Measurements from ENCODE around the gene GRIA4. TPM values are rescaled to one million over a fixed set of nuclear protein-coding genes. Genes with fewer than 3 reads are reported as not detected.
A peak's percentile ranks its signal among the peaks of the same experiment; 100 is the strongest.

GRIA4 gene
- total and polyA plus RNA-seq, 7 donors, result 0.03 to 0.17 (median 0.06) TPM; not detected in 4

GRCh38 chr11:105611572-105612441 is 1.9 kb downstream of the GRIA4 start:
- 13 to 21% (median 17%) methylated on average over 12 of the region's 12 CpGs for WGBS, 3 donors
- H3K27ac ChIP-seq, result no peak overlapping the region
- peaks cover 0 to 34% (median 4%) of the 10 kb centered on the region in 3 donors for H3K27me3 ChIP-seq (ENCODE audit: insufficient read depth in 3 of 3, low read length in 2 of 3)
- H3K4me3 ChIP-seq, result peak overlapping the region; percentile 58
- H3K36me3 ChIP-seq (ENCODE audit: insufficient read depth in 1 of 2, low read depth in 1 of 2), result no peaks in the 10 kb centered on the region
- no peaks in the 10 kb centered on the region for H3K4me1 ChIP-seq
- ATAC-seq (no peak), DNase-seq (no peak)
- TF ChIP-seq CTCF (IDR thresholded peaks at IDR 0.05), result no peak
- H3K9me3 ChIP-seq, result no peaks in the 10 kb centered on the region
- intact Hi-C loops (cut with DNase I), result no loop called here

- H3K27me3 ChIP-seq (ENCODE audit: insufficient read depth in 3 of 3, low read length in 2 of 3), result peaks cover 0 to 34% (median 4%) of the 10 kb centered on the region in 3 donors
- H3K9me3 ChIP-seq, result no peaks in the 10 kb centered on the region
- intact Hi-C loops (cut with DNase I), result no loop called here
- 29 to 48% (median 34%) methylated on average over 4 of the region's 4 CpGs for WGBS, 3 donors
- TF ChIP-seq CTCF (IDR thresholded peaks at IDR 0.05), result no peak
- DNase-seq, result no peak
- no peaks in the 10 kb centered on the region for H3K36me3 ChIP-seq (ENCODE audit: insufficient read depth in 1 of 2, low read depth in 1 of 2)
- H3K4me1 ChIP-seq, result no peaks in the 10 kb centered on the region
- no peak overlapping the region for H3K4me3 ChIP-seq
- H3K27ac ChIP-seq, result no peak overlapping the region
- ATAC-seq, result no peak
Measured at GRCh38 chr11:105612771-105613170, 2.9 kb downstream of the GRIA4 start.

GRCh38 chr11:105613183-105613582 is 3.3 kb downstream of the GRIA4 start:
- H3K36me3 ChIP-seq (ENCODE audit: insufficient read depth in 1 of 2, low read depth in 1 of 2), result no peaks in the 10 kb centered on the region
- H3K4me1 ChIP-seq, result no peaks in the 10 kb centered on the region
- DNase-seq, result no peak
- H3K4me3 ChIP-seq, result no peak overlapping the region
- TF ChIP-seq CTCF (IDR thresholded peaks at IDR 0.05), result no peak
- no peaks in the 10 kb centered on the region for H3K9me3 ChIP-seq
- intact Hi-C loops (cut with DNase I), result no loop called here
- no peak overlapping the region for H3K27ac ChIP-seq
- no peak for ATAC-seq
- peaks cover 0 to 34% (median 4%) of the 10 kb centered on the region in 3 donors for H3K27me3 ChIP-seq (ENCODE audit: insufficient read depth in 3 of 3, low read length in 2 of 3)

- no peak overlapping the region for H3K27ac ChIP-seq
- intact Hi-C loops (cut with DNase I), result no loop called here
- H3K9me3 ChIP-seq, result no peaks in the 10 kb centered on the region
- 76 to 90% (median 85%) methylated on average over 2 of the region's 2 CpGs for WGBS, 3 donors
- TF ChIP-seq CTCF (IDR thresholded peaks at IDR 0.05), result no peak
- no peak for ATAC-seq
- no peaks in the 10 kb centered on the region for H3K36me3 ChIP-seq (ENCODE audit: insufficient read depth in 1 of 2, low read depth in 1 of 2)
- DNase-seq, result no peak
- H3K4me3 ChIP-seq, result no peak overlapping the region
- no peaks in the 10 kb centered on the region for H3K4me1 ChIP-seq
- H3K27me3 ChIP-seq (ENCODE audit: insufficient read depth in 3 of 3, low read length in 2 of 3), result peaks cover 0 to 2% (median 0%) of the 10 kb centered on the region in 3 donors
Measured at GRCh38 chr11:105618343-105618955, 8.6 kb downstream of the GRIA4 start.

All from psoas muscle (tissue), 8 donors.